NOMO-1 (cell line): ENCODE measurements around the gene ATG10.

Source experiments
- DNase-seq, 2 experiments: peaks; one replicate each; lab custom pipeline; 2025; ENCODE audit not compliant: unreplicated experiment in 2 of 2; lab: John Stamatoyannopoulos, UW

Gene ATG10

GRCh38 chr5:82298668-82299067 is 326.8 kb downstream of the ATG10 start:
- DNase-seq = no peak

GRCh38 chr5:82301190-82301589 is 329.4 kb downstream of the ATG10 start:
- DNase-seq = no peak
